Subcutaneous adipose tissue (tissue), 4 donors: ENCODE results near the gene AK8. TPM values are rescaled to one million over a fixed set of nuclear protein-coding genes. Genes with fewer than 3 reads are reported as not detected.

Source experiments
- total RNA-seq, 4 donors: library from RNA; depleted of rRNA; stranded (reverse); fragments of >200 nt; gene quantifications; one replicate each; pipeline ENCODE4 v1.1.0, GENCODE V29; 2016
- TF ChIP-seq, protein P1 (sequence below): fragments of 450-650 bp; IDR thresholded peaks from one replicate; pipeline ENCODE4 v1.5.1; 2016; ENCODE audit warnings: low read depth, mild to moderate bottlenecking, control low read depth, antibody characterized with exemption, moderate library complexity

AK8 gene
- total RNA-seq, 4 donors from 2014 or later: 0.68 to 1.3 (median 1.1) TPM

DNA sequence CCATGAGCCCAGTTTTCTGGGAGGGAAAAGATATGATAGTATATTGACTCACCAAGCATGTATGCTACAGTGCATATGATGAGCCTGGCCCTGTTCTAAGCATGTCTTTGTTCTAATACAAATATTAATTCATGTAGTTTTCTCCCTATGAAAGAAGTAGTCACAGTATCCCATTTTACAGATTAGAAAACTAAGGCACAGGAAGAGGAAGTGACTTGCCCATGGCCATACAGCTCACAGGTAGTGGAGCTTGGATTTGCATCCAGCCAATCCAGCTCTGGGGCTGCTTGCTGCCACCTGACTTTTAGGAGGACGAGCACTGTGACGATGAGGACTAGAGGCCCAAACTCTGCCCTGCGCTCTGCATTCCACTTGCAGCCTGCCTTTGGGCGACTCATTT lies 76.4 kb downstream of the AK8 start:
- TF ChIP-seq, protein P1, sequence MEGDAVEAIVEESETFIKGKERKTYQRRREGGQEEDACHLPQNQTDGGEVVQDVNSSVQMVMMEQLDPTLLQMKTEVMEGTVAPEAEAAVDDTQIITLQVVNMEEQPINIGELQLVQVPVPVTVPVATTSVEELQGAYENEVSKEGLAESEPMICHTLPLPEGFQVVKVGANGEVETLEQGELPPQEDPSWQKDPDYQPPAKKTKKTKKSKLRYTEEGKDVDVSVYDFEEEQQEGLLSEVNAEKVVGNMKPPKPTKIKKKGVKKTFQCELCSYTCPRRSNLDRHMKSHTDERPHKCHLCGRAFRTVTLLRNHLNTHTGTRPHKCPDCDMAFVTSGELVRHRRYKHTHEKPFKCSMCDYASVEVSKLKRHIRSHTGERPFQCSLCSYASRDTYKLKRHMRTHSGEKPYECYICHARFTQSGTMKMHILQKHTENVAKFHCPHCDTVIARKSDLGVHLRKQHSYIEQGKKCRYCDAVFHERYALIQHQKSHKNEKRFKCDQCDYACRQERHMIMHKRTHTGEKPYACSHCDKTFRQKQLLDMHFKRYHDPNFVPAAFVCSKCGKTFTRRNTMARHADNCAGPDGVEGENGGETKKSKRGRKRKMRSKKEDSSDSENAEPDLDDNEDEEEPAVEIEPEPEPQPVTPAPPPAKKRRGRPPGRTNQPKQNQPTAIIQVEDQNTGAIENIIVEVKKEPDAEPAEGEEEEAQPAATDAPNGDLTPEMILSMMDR: no peak

DNA sequence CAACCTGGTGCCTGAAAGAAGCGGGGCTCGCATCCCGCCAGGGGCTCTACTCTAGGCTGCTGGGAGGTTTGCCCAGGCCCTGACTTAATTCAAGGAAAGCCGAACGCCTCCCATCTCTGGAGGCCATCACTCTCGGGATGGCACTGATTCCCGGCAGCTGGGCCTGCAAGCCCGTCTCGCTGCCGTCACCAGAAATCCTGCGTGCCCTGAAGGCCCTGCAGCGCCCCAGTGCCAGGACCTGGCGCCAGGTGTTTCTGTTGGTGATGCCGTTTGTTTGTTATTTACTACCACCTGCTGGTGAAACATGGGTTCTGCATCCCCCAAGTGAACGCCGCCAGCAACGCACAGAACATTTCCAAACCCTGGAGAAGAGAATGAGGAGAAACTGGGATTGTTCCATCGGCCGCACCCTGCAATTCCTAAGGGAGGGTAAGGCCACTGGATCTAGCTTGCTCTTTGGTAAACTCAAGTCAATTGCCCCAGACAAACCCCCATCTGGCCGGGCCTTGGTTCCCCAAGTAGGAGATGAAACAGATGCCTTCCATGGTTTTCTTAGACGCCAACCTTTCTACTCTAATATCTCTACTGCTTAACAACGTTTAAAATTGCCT lies 77.9 kb downstream of the AK8 start:
- TF ChIP-seq, protein P1: no peak

DNA sequence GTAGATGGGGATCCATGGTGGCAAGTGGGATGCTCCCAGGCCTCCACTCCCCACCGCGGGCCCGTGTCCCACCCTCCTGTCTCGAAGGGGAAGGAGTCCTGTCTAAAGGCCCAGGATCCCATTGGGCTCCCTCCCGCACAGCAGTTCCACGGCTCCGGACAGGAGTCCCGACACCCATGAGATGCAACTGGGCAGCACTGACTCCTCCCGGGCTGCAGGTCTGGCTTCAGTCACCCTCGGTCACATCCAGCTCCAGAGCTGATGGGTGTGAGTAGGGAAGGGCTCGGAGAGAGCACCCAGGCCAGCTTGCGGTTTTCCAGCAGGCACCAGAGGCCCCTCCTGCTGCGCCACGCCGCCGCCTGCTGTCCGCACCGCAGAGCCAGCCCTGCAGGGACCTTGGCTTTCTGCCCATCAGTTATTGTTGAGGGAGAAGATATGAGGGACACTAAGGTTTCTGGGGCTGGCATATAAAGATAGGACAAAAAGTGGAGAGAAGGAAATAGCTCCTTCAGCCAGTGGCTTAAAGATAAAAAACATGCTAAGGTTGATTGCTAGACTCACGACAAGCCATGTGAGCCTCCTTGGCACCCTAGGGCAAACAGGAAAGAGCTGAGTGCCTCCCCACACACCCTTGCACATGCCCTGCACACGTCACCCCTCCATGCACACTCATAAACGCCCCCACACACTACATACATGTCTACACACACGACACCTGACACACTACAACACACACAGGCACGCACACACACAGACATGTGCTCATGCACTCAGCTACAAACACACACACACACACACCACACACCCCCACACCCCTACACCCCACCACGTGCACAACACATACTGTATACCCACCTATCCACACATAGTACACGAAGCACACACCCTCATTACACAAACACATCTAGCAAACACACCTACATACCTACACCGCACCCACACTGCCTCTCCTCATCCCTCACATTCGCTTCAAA lies 79.0 kb downstream of the AK8 start:
- TF ChIP-seq, protein P1: no peak

DNA sequence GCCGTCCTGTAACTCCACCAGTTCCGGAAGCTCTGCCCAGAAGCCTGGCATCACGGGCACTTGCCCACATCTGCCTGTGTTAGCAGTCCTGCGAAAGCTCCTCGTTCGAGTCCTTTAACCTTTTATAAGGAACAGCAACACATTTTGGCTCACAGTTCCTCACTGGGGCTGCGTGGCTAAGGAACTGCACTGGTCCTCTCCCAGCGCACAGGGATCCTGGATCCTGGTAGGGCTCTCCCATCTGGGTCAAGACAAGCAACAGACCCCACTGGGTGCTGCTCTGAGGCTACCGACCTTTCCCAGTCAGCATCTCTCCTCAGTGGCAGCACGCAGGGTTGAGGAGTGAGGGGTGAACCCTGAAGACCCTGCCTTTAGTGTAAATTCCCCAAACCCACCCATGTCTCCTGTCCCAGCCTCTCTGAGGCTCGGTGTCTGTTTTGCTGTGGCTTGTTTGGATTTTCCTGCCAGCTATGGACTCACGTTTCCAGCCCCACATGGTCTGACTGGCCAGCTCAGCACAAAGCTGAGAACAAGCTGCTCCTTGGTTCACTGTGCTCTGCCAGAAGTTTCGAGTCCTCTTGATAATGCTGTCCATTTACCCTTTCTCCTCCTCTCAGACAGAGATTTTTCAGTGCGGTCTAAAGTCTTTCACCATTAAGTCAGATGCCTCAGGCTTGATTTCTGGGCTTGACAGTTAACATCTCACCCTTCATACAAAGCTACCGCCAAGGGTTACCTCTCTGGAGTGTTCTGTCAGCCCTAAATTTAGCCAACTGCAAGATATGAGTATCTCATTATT lies 80.0 kb downstream of the AK8 start:
- TF ChIP-seq, protein P1: no peak

DNA sequence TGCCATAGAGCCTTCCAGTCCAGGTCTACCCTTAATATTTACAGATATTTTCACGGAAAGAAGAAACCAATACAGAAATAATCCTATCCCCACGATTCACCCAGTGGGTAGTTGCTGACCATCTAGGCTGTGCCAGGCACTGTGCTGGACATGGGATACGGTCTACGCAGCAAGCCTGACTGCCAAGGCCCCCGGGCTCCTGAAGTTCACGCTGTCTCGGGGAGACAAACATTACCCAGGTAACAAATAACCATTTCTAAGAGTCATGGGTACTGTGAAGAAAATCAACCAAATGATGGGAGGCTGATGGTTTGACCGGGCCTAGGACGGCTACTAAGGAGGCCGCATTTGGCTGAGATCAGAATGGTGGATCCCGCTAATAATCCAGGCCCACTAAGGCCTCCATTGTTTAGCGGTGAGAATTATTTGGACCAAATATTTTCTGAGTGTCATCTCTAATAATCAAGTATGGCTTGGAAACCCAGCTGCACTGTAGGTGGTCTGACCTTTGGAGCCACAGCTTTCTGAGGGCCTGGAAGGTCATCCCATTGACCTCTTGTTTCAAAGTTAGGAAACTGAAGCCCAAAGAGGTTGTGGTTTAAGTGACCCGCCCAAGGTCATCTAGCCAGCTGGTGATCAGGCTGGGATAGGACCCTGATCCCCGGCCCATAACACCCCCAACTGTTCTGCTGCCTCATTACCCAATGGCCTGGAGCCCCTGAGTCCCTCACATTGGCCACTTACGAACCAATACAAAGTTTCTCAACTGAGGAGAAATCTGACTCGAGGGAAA lies 82.4 kb downstream of the AK8 start:
- TF ChIP-seq, protein P1: no peak

DNA sequence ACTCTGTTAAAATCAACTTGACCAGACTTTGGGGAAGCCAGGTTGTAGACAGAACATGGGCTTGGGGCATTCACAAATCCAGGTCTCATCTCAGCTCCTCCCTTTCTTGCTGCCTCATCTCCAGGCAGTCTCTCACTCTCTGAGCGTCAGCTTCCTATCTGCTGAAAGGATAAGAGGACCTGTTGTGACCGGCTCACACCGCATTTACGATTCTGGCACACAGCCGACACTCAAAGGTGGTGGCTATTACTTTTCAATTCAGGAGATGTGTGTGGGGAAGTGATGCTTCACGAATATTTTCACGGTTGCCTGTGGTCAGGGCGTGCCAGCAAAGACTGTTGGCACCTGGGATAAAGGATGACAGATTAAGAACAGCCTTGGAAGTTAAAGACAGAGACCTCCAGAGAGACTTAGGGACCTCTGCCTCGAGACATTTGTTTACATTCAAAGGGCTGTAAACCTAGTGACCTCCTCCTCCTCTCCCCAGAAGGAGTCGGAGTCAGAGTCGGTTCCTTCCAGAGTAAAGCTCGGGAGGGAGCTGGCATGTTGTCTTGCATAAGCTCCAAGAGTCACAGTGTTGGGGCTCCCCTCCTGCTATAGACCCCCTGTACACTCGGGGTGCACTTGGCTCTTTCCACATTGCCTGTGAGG lies 83.2 kb downstream of the AK8 start:
- TF ChIP-seq, protein P1: no peak
